Right lobe of liver (tissue), 4 donors: ENCODE data around the gene GRAP2.

Source experiments
- CTCF ChIP-seq, 4 donors: fragments of 200-600 bp in 3 of 4; fragments of 450-650 bp in 1 of 4; IDR thresholded peaks; one replicate each; pipeline versions ENCODE4 v1.5.1 to v1.8.0; 2016 to 2022; ENCODE audit warnings: antibody characterized with exemption in 4 of 4, mild to moderate bottlenecking in 2 of 4
- POLR2A ChIP-seq: fragments of 450-650 bp; IDR thresholded peaks from one replicate; pipeline ENCODE4 v1.6.1; 2017; ENCODE audit warnings: antibody characterized with exemption, mild to moderate bottlenecking
- donor health status: DM: no; HTN: no; CAD: no.
- donor health status: DM: no; HTN: no; CAD: no.
- donor health status: DM: no; HTN: yes; CAD: no.

- TF ChIP-seq CTCF (IDR thresholded peaks at IDR 0.05): no peak
- no peak for TF ChIP-seq POLR2A
These were observed 23.6 kb upstream of the GRAP2 start for GRCh38 chr22:39877079-39877845.
